H9 (cell line): ENCODE results near the gene ATE1. TPM values are rescaled to one million over a fixed set of nuclear protein-coding genes. Genes with fewer than 3 reads are reported as not detected.

Experiments used
- DNase-seq: peaks from one replicate; pipeline ENCODE4 v3.0.0-alpha.2; 2017
- H2AFZ ChIP-seq: one replicate; pipeline ENCODE4 v1.6.1; 2013; ENCODE audit warnings: mild to moderate bottlenecking, low read length, control low read depth, moderate library complexity
- H2AK5ac ChIP-seq: 2 replicates; pipeline ENCODE4 v1.6.1; 2013; ENCODE audit warnings: low read length, control low read depth, mixed read lengths; ENCODE audit not compliant: insufficient read length
- H2BK120ac ChIP-seq: one replicate; pipeline ENCODE4 v1.6.1; 2013; ENCODE audit warnings: low read depth, mild to moderate bottlenecking, low read length, control low read depth, inconsistent platforms; ENCODE audit not compliant: poor library complexity, severe bottlenecking
- H2BK12ac ChIP-seq: 2 replicates; pipeline ENCODE4 v1.6.1; 2013; ENCODE audit warnings: low read length, control low read depth, mixed read lengths, low read depth; ENCODE audit not compliant: insufficient read length
- H2BK15ac ChIP-seq: 2 replicates; pipeline ENCODE4 v1.6.1; 2013; ENCODE audit warnings: low read depth, low read length, control low read depth
- H2BK20ac ChIP-seq: one replicate; pipeline ENCODE4 v1.6.1; 2013; ENCODE audit warnings: low read depth, mild to moderate bottlenecking, low read length, control low read depth, inconsistent platforms; ENCODE audit not compliant: poor library complexity, severe bottlenecking
- H2BK5ac ChIP-seq: 2 replicates; pipeline ENCODE4 v1.6.1; 2013; ENCODE audit warnings: low read length, control low read depth, mixed read lengths; ENCODE audit not compliant: insufficient read length
- H3K14ac ChIP-seq: 2 replicates; pipeline ENCODE4 v1.6.1; 2013; ENCODE audit warnings: low read length, control low read depth; ENCODE audit not compliant: insufficient read depth
- H3K18ac ChIP-seq: 2 replicates; pipeline ENCODE4 v1.6.1; 2013; ENCODE audit warnings: low read depth, mild to moderate bottlenecking, mixed read lengths, low read length, control low read depth; ENCODE audit not compliant: insufficient read length
- H3K23ac ChIP-seq: 2 replicates; pipeline ENCODE4 v1.6.1; 2013; ENCODE audit warnings: low read length, control low read depth, mixed read lengths, low read depth; ENCODE audit not compliant: insufficient read length
- H3K23me2 ChIP-seq: 2 replicates; pipeline ENCODE4 v1.6.1; 2013; ENCODE audit warnings: low read depth, mild to moderate bottlenecking, mixed read lengths, low read length, control low read depth; ENCODE audit not compliant: insufficient read length, poor library complexity, severe bottlenecking
- H3K27ac ChIP-seq: 2 replicates; pipeline ENCODE4 v1.5.1; 2013; ENCODE audit warnings: low read length, control low read depth, mixed read lengths, low read depth; ENCODE audit not compliant: insufficient read length
- H3K27me3 ChIP-seq: 2 replicates; pipeline ENCODE4 v1.6.1; 2013; ENCODE audit warnings: low read length, control low read depth, inconsistent platforms; ENCODE audit not compliant: insufficient read depth
- H3K4ac ChIP-seq: 2 replicates; pipeline ENCODE4 v1.6.1; 2013; ENCODE audit warnings: low read depth, mild to moderate bottlenecking, control low read depth, inconsistent platforms, low read length, moderate library complexity
- H3K4me1 ChIP-seq: 2 replicates; pipeline ENCODE4 v1.6.1; 2013; ENCODE audit warnings: low read length, control low read depth, inconsistent platforms; ENCODE audit not compliant: insufficient read depth
- H3K4me2 ChIP-seq: 2 replicates; pipeline ENCODE4 v1.6.1; 2013; ENCODE audit warnings: low read length, control low read depth, mixed read lengths; ENCODE audit not compliant: insufficient read length, insufficient read depth
- H3K56ac ChIP-seq: 2 replicates; pipeline ENCODE4 v1.6.1; 2013; ENCODE audit warnings: low read depth, mild to moderate bottlenecking, mixed read lengths, low read length, control low read depth; ENCODE audit not compliant: insufficient read length
- H3K79me1 ChIP-seq: 2 replicates; pipeline ENCODE4 v1.6.1; 2013; ENCODE audit warnings: low read depth, mild to moderate bottlenecking, moderate library complexity, low read length, control low read depth, inconsistent platforms; ENCODE audit not compliant: insufficient read depth, poor library complexity, severe bottlenecking
- H3K79me2 ChIP-seq: 2 replicates; pipeline ENCODE4 v1.6.1; 2013; ENCODE audit warnings: low read length, control low read depth, inconsistent platforms; ENCODE audit not compliant: insufficient read depth
- H3K9ac ChIP-seq: 2 replicates; pipeline ENCODE4 v1.6.1; 2013; ENCODE audit warnings: low read length, control low read depth, mixed read lengths; ENCODE audit not compliant: insufficient read length; ENCODE audit errors: extremely low read depth
- H3K9me3 ChIP-seq: one replicate; pipeline ENCODE4 v1.6.1; 2013; ENCODE audit warnings: low read depth, low read length, inconsistent platforms; ENCODE audit not compliant: control insufficient read depth
- H3T11ph ChIP-seq: one replicate; pipeline ENCODE4 v1.6.1; 2013; ENCODE audit warnings: mild to moderate bottlenecking, low read length, control low read depth, inconsistent platforms
- H4K20me1 ChIP-seq: one replicate; pipeline ENCODE4 v1.6.1; 2013; ENCODE audit not compliant: control insufficient read depth, insufficient read length, insufficient read depth
- H4K5ac ChIP-seq: 2 replicates; pipeline ENCODE4 v1.6.1; 2013; ENCODE audit warnings: low read depth, mild to moderate bottlenecking, mixed read lengths, low read length, control low read depth; ENCODE audit not compliant: insufficient read length
- H4K8ac ChIP-seq: replicated peaks from 2 replicates; pipeline ENCODE4 v1.6.1; 2013; ENCODE audit warnings: low read length, control low read depth, mixed read lengths, low read depth; ENCODE audit not compliant: insufficient read length
- H4K91ac ChIP-seq: 2 replicates; pipeline ENCODE4 v1.6.1; 2013; ENCODE audit warnings: low read depth, mild to moderate bottlenecking, moderate library complexity, mixed read lengths, low read length, control low read depth; ENCODE audit not compliant: insufficient read length
- H3K27ac Mint-ChIP-seq, 3 experiments: 2 replicates in 2 of 3; 3 replicates in 1 of 3; pipeline ENCODE4 v1.8.0; 2020 to 2021; ENCODE audit warnings: mixed read lengths in 3 of 3, mild to moderate bottlenecking in 1 of 3, moderate library complexity in 1 of 3
- H3K27me3 Mint-ChIP-seq: 2 replicates; pipeline ENCODE4 v1.8.0; 2021; ENCODE audit warnings: low read depth, mild to moderate bottlenecking, moderate library complexity, mixed read lengths
- H3K36me3 Mint-ChIP-seq, 3 experiments: 2 replicates in 2 of 3; 3 replicates in 1 of 3; pipeline ENCODE4 v1.8.0; 2020 to 2021; ENCODE audit warnings: low read depth in 3 of 3, mixed read lengths in 3 of 3; ENCODE audit not compliant: insufficient read depth in 1 of 3
- H3K4me1 Mint-ChIP-seq, 2 experiments: 2 replicates each; pipeline ENCODE4 v1.8.0; 2020; ENCODE audit warnings: mixed read lengths in 2 of 2
- H3K4me3 Mint-ChIP-seq, 2 experiments: 2 replicates in 1 of 2; 3 replicates in 1 of 2; pipeline ENCODE4 v1.8.0; 2020 to 2021; ENCODE audit warnings: mild to moderate bottlenecking in 2 of 2, mixed read lengths in 2 of 2, moderate library complexity in 1 of 2
- H3K9me3 Mint-ChIP-seq, 2 experiments: 2 replicates in 1 of 2; 3 replicates in 1 of 2; pipeline ENCODE4 v1.8.0; 2020; ENCODE audit warnings: mild to moderate bottlenecking in 2 of 2, mixed read lengths in 2 of 2, moderate library complexity in 1 of 2
- CTCF ChIP-seq: fragments of 200-600 bp; sonication (generic); conservative IDR thresholded peaks from 3 replicates; pipeline ENCODE4 v1.8.0; 2021; ENCODE audit warnings: antibody characterized with exemption, mild to moderate bottlenecking
- WGBS: extraction: QIAGEN DNeasy Blood & Tissue Kit; methylation state at CpG from one replicate; pipeline ENCODE4 v1.1.7; 2013; ENCODE audit warnings: missing lambda C conversion rate, low lambda C conversion rate, mixed read lengths; ENCODE audit not compliant: insufficient read length; ENCODE audit errors: extremely low coverage; 5-methylcytosine and 5-hydroxymethylcytosine counted together
- total RNA-seq: library from RNA; stranded (reverse); gene quantifications from 2 replicates; pipeline ENCODE4 v1.2.1, GENCODE V29; 2021

Gene ATE1
- total RNA-seq, 1 experiment from 2014 or later, result 29.0 TPM

DNA sequence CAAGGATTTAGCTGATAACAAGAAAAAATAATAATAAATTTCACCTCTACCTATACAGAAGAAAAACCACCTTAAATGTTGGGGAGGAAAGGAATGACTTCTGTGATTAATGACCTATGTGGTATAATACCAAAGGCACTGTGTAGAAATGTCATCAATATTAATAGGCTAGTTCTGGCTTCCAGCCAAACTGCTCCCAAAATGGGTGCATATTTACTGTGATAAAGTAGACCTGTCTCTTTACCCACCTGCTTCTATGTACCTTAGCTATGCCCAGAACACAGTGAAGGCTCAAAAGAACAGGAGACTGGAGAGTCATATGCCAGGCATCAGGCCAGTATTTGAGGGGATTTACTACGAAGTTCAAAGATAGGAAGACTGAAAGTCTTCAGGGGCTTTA is 76.0 kb downstream of the ATE1 start:
- no peak overlapping the region for H3T11ph ChIP-seq
- H3K4me1 ChIP-seq, result no peaks in the 10 kb centered on the region
- H3K9ac ChIP-seq, result no peak overlapping the region
- no peak overlapping the region for H2BK120ac ChIP-seq
- no peaks in the 10 kb centered on the region for H3K79me1 ChIP-seq
- Mint-ChIP-seq H3K9me3 (peaks cover 5 to 7% of the 10 kb centered on the region in 2 experiments; a peak in 3 of 5 replicates), H3K27ac (no peak overlapping the region), H3K4me1 (peaks cover 2 to 10% of the 10 kb centered on the region in 2 experiments; a peak in 3 of 4 replicates), H3K4me3 (no peak overlapping the region), H3K36me3 (peaks cover 9 to 38% (median 38%) of the 10 kb centered on the region in 3 experiments), H3K27me3 (no peaks in the 10 kb centered on the region)
- no peak for DNase-seq
- no peak overlapping the region for H2AFZ ChIP-seq
- no peaks in the 10 kb centered on the region for H3K27me3 ChIP-seq
- H3K4ac ChIP-seq, result no peak overlapping the region
- no peak overlapping the region for H3K23ac ChIP-seq
- H3K9me3 ChIP-seq, result no peaks in the 10 kb centered on the region
- no peak overlapping the region for H3K4me2 ChIP-seq
- H3K56ac ChIP-seq, result no peak overlapping the region
- no peak overlapping the region for H3K14ac ChIP-seq
- H3K18ac ChIP-seq, result no peak overlapping the region
- no peak for TF ChIP-seq CTCF
- H4K91ac ChIP-seq, result no peak overlapping the region
- H2BK20ac ChIP-seq, result no peak overlapping the region
- H4K20me1 ChIP-seq, result no peaks in the 10 kb centered on the region
- no peaks in the 10 kb centered on the region for H3K23me2 ChIP-seq
- no peak overlapping the region for H2AK5ac ChIP-seq
- no peak overlapping the region for H2BK15ac ChIP-seq
- no peaks in the 10 kb centered on the region for H3K79me2 ChIP-seq
- H4K5ac ChIP-seq, result no peak overlapping the region
- H2BK12ac ChIP-seq, result no peak overlapping the region
- H2BK5ac ChIP-seq, result no peak overlapping the region
- H3K27ac ChIP-seq, result no peak overlapping the region
- WGBS, result no CpG with 5 or more reads among the region's 1 CpG
- H4K8ac ChIP-seq, result no peak overlapping the region
